ENCODE results near the gene MPP3. TPM values are rescaled to one million over a fixed set of nuclear protein-coding genes. Genes with fewer than 3 reads are reported as not detected.

MPP3 gene
- total RNA-seq, 2 experiments from 2014 or later, result 0.37 to 0.41 TPM

DNA sequence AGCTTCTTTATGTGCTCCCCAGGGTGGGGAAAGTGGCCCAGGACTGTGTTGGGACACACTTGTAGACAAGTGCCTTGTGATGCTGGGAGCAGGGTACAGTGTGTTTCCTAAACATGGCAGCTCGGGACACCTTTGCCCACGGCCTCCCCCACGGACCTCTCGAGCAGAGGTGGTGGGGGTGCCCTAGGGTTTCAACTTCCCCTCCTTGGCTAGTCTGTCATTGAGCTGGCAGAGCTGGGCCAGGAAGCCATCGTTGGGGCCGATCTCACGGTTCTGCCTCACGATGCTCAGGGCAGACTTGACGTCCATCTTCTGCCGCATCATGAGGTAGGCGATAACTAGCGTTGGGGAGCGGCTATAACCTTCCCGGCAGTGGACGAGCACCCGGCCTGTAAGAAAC lies 63.5 kb downstream of the MPP3 start:
- intact Hi-C loops (cut with DNase I, micrococcal nuclease), result no loop called here
- DNase-seq, result no peak
- Mint-ChIP-seq H3K9me3 (ENCODE audit: low read depth) (no peaks in the 10 kb centered on the region), H3K4me1 (no peaks in the 10 kb centered on the region), H3K36me3 (ENCODE audit: low read depth) (peaks cover 35% of the 10 kb centered on the region), H3K27ac (no peak overlapping the region), H3K27me3 (no peaks in the 10 kb centered on the region), H3K4me3 (no peak overlapping the region)
- no peak for ATAC-seq
- CTCF ChIA-PET, result interaction anchor here (0.6 to 19.2 kb wide), 4 partner anchors 11 to 99 kb away, joined by 3 to 473 read pairs (median 4); no protein-coding TSS in a partner anchor
- POLR2A ChIA-PET, result interaction anchor here (0.6 kb wide), 1 partner anchor 336 kb away, joined by 8 read pairs; no protein-coding TSS in a partner anchor

DNA sequence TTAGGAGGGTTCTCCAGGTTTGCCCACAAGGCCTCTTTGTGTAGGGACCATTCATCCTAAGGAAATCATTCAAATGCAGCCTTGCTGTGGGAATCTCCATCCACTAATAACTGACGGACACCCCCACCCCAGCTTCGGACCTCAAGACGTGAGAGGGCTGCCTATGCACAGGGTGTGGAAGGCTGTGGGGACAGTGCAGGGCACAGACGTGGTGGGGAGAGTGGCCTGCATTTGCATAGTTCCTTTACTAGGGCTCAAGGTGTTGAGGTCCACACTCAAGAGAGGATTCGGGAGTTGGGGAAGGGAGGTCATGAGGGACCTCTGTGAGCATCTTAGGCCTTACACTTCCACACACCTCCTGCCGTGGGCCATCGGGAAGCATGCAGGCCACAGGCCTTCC lies 64.0 kb downstream of the MPP3 start:
- POLR2A ChIA-PET, result interaction anchor here (0.6 kb wide), 1 partner anchor 336 kb away, joined by 8 read pairs; no protein-coding TSS in a partner anchor
- CTCF ChIA-PET, result interaction anchor here (0.6 to 19.2 kb wide), 3 partner anchors 12 to 72 kb away, joined by 3 to 473 read pairs (median 4); no protein-coding TSS in a partner anchor
- DNase-seq (no peak), ATAC-seq (no peak)
- Mint-ChIP-seq H3K27ac (no peak overlapping the region), H3K4me1 (no peaks in the 10 kb centered on the region), H3K27me3 (no peaks in the 10 kb centered on the region), H3K36me3 (ENCODE audit: low read depth) (peaks cover 31% of the 10 kb centered on the region), H3K9me3 (ENCODE audit: low read depth) (no peaks in the 10 kb centered on the region), H3K4me3 (no peak overlapping the region)
- intact Hi-C loops (cut with DNase I, micrococcal nuclease), result no loop called here

DNA sequence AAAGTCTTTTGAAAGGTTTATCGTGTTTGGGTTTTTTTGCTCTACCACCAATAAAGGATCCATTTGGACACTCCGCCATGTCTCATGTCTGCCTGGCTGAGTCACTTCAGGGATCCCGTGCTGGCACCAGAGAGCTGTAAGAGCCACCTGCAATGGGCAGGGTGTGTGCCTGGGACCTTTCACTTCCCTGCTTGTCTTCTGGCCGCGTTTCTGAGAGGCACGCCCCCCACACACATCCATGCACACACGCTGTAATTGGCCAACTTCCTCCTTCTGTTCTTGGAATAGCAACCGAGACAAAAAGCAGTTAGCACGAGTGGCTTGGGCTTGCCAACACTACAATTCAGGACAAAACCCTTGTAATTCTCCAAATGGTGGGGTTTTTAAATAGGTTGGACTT lies 64.6 kb downstream of the MPP3 start:
- Mint-ChIP-seq H3K36me3 (ENCODE audit: low read depth) (peaks cover 28% of the 10 kb centered on the region), H3K4me3 (no peak overlapping the region), H3K27ac (no peak overlapping the region), H3K27me3 (no peaks in the 10 kb centered on the region), H3K9me3 (ENCODE audit: low read depth) (no peaks in the 10 kb centered on the region), H3K4me1 (no peaks in the 10 kb centered on the region)
- DNase-seq, result no peak
- ChIA-PET CTCF (interaction anchor here (0.5 to 19.2 kb wide), 3 partner anchors 12 to 646 kb away, joined by 3 to 473 read pairs (median 5); partner anchors contain the start of gene CFAP97D1), POLR2A (no interaction called here)
- intact Hi-C loops (cut with DNase I, micrococcal nuclease), result no loop called here
- ATAC-seq, result no peak

DNA sequence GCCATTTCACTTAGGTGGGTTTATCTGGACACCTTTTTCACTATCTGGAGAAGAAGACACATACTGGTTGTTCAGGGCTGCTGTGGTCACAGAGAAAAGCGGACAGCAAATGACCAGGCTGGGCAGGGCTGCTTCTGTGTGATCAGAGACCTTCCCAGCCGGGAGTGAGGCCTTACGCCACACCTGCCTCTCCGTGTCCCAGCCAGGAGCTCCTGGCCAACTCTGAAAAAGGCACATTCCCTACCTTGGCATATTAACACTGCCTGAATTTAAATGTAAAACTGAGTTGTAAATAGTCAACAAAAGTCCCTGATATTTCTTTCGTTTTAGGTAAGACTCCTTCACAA lies 65.3 kb downstream of the MPP3 start:
- H3K27me3 Mint-ChIP-seq, result no peaks in the 10 kb centered on the region
- intact Hi-C loops (cut with DNase I, micrococcal nuclease), result no loop called here
- CTCF ChIA-PET, result interaction anchor here (0.5 to 19.2 kb wide), 19 partner anchors 8 to 647 kb away, joined by 3 to 473 read pairs (median 6); partner anchors contain the start of genes CFAP97D1 and DUSP3

DNA sequence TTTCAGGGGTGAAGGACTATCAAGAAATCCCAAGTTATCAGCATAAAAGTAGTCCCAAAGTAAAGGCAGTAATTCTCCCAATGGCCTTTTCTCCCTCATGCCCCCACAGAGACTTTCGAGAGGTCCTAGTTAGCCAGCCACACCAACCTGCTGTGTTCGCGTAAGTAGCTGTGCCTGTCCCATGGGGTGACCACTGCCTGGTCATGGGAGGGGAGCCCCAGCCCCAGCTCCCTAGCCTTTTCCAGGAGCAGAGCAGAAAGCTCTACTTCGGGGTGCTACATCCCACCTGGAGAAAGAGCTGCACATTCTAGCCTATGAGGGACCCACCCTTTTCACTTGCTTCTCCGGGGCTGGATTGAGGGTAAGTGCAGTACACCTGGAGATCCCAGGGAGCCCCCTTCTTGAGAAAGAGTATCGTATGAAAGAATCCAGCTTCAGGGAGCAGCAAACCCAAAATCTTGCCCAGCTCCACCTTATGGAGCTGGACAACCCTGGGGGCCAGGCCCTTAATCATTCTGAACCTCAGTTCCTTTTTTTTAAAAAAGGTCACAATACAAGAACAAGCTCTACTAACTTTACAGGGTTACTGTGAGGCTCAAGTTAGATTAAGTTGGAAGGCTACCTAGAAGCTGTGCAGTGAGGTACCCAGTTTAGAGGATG lies 65.8 kb downstream of the MPP3 start:
- CTCF ChIA-PET, result interaction anchor here (0.6 to 19.2 kb wide), 30 partner anchors 8 to 373 kb away, joined by 3 to 473 read pairs (median 6); partner anchors contain the start of genes CFAP97D1, DUSP3 and SOST
- Mint-ChIP-seq H3K27me3 (no peaks in the 10 kb centered on the region), H3K36me3 (ENCODE audit: low read depth) (peaks cover 20% of the 10 kb centered on the region), H3K9me3 (ENCODE audit: low read depth) (no peaks in the 10 kb centered on the region), H3K4me1 (no peaks in the 10 kb centered on the region), H3K27ac (no peak overlapping the region), H3K4me3 (no peak overlapping the region)
- ATAC-seq, result no peak
- POLR2A ChIA-PET, result no interaction called here
- intact Hi-C loops (cut with DNase I, micrococcal nuclease), result no loop called here
- DNase-seq, result no peak

More for the DNA sequence above, 65.3 kb downstream of the MPP3 start:
- Mint-ChIP-seq H3K36me3 (ENCODE audit: low read depth) (peaks cover 25% of the 10 kb centered on the region), H3K27ac (no peak overlapping the region), H3K9me3 (ENCODE audit: low read depth) (no peaks in the 10 kb centered on the region), H3K4me1 (no peaks in the 10 kb centered on the region), H3K4me3 (no peak overlapping the region)
- DNase-seq (no peak), ATAC-seq (no peak)
- POLR2A ChIA-PET, result no interaction called here

DNA sequence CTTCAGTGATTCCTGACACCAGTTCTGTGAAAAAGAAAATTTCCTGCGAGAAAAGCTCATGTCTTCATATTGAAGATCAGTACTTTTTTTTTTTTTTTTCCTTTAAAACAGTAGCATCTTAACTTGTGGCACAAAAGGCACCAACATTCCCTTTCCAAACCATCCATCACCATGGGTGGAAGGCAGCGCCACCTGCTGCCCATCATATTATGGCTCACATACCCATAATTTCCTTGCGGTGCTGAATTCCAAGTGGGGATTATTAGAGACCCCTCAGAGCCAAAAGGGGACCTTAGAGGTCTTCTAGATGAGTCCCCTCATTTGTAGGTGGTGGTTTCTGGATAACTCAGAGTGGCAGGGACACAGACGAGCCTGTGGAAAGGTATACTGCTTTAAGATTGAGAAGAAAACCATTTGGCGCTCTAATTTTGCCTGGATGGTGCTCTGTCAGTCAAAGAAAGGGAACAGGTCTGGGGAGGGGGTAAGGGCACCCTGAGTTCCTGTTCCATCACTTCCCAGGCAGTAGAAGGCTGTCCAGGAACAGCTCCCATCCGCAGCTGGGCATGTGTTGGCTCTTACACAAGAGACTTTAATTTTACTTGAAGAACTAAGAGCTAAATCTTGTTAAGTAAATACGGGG lies 66.4 kb downstream of the MPP3 start:
- intact Hi-C loops (cut with DNase I, micrococcal nuclease), result no loop called here
- POLR2A ChIA-PET, result no interaction called here
- no peaks in the 10 kb centered on the region for H3K27me3 Mint-ChIP-seq
- ATAC-seq (no peak), DNase-seq (peak; percentile 73)
- no peak overlapping the region for H3K4me3 Mint-ChIP-seq
- H3K36me3 Mint-ChIP-seq (ENCODE audit: low read depth), result peaks cover 18% of the 10 kb centered on the region
- H3K27ac Mint-ChIP-seq, result no peak overlapping the region
- no peaks in the 10 kb centered on the region for H3K9me3 Mint-ChIP-seq (ENCODE audit: low read depth)
- CTCF ChIA-PET, result interaction anchor here (0.6 to 19.2 kb wide), 55 partner anchors 8 to 697 kb away, joined by 3 to 473 read pairs (median 4); partner anchors contain the start of genes CFAP97D1, DUSP3, SOST and TMUB2
- no peaks in the 10 kb centered on the region for H3K4me1 Mint-ChIP-seq

DNA sequence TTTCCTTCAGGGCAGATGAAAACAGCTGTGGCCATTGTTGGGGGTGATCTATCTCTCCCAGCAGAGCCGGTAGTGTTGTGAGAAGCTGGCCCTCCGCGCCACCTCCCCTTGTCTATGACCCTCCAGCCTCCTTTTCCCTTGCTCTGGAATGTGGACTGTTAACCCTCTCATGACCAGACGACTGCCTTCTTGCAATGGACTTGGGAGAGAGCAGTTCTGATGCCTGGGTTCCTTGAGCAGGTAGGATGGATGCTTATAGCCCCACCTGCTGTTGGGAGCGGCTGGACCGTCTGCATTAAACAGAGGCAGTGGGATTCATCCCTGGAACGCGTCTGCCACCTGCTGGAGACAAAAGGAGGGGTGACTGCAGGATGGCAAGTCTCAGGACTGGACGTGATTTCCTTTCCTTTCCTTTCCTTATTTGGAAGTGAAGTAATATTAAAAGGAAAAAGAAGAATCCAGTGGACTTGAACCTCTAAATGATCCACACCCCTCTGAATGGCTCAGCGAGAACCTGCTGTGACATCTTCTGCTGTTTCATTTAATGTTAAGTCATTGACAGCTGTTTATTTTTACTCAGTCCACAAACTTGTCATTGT lies 72.6 kb downstream of the MPP3 start:
- Mint-ChIP-seq H3K4me1 (no peaks in the 10 kb centered on the region), H3K4me3 (no peak overlapping the region), H3K9me3 (ENCODE audit: low read depth) (no peaks in the 10 kb centered on the region), H3K27me3 (peaks cover 19% of the 10 kb centered on the region), H3K27ac (no peak overlapping the region), H3K36me3 (ENCODE audit: low read depth) (no peaks in the 10 kb centered on the region)
- DNase-seq (peak; percentile 96), ATAC-seq (peak; percentile 97)
- POLR2A ChIA-PET, result no interaction called here
- CTCF ChIA-PET, result interaction anchor here (0.6 to 19.2 kb wide), 33 partner anchors 9 to 221 kb away, joined by 3 to 473 read pairs (median 4); no protein-coding TSS in a partner anchor
- intact Hi-C loops (cut with DNase I, micrococcal nuclease), result loop anchor here (1.0 to 5.0 kb wide), 3 partner anchors 66 to 184 kb away; no protein-coding TSS in a partner anchor

DNA sequence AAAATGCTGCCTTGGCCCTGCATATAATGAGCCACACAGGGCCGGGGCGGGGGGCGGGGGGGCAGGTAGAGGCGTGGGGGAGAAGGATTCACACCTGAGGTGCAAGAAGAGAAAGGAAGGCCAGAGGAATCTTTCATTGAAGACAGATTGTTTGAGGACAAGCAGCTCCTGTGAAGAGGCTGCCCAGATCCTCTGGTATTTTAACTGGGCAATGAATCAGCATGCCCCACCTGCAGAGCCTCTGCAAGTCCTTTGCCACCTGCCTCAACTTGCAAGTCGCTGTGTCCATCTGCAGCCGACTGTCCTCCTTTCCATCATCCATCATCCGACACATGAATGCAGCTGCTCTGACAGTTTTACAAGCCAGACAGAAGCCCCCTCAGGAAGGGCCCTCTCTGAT lies 73.1 kb downstream of the MPP3 start:
- Mint-ChIP-seq H3K4me3 (no peak overlapping the region), H3K9me3 (ENCODE audit: low read depth) (no peaks in the 10 kb centered on the region), H3K27me3 (peaks cover 19% of the 10 kb centered on the region), H3K27ac (no peak overlapping the region), H3K4me1 (no peaks in the 10 kb centered on the region), H3K36me3 (ENCODE audit: low read depth) (no peaks in the 10 kb centered on the region)
- POLR2A ChIA-PET, result no interaction called here
- CTCF ChIA-PET, result interaction anchor here (0.7 to 19.2 kb wide), 21 partner anchors 9 to 183 kb away, joined by 3 to 473 read pairs (median 4); no protein-coding TSS in a partner anchor
- ATAC-seq (no peak), DNase-seq (no peak)
- intact Hi-C loops (cut with DNase I, micrococcal nuclease), result loop anchor here (1.0 to 5.0 kb wide), 3 partner anchors 66 to 184 kb away; no protein-coding TSS in a partner anchor

DNA sequence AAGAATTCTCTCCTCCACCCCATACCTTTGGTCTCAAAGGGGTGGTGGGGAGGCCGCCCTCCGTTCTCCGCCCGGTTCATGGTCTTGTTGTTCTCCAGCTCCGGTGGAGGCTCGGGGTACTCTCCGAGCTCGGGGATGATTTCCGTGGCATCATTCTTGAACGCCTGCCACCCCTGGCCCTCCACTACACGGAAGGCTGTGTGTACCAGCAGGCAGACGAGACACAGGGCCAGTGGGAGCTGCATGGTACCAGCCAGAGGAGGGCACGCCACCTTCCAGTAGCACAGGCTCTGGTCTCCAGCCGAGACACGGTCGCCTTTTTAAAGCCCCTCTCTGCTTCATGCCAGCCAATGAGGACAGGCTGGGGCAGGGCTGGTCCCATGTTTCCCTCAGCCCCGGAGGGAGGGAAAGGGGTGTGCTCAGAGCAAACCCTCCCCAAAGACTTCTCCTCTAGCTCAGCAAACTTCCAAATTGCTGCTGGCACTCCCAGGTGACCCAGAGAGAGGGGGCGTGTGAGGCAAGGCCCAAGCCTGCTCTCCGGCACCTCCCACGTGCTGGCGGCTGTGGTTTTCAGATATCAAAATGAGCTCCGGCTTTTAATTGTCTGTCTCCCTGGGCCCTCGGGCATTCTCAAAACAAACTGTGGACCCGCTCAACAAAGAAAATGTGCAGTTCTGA lies 74.3 kb downstream of the MPP3 start, which contains the start of gene SOST:
Gene SOST, minus strand, starts transcription at position 295 of the 678 bp plus-strand sequence. Its CDS starts 50 bp downstream, at position 245.
- Mint-ChIP-seq H3K27ac (no peak within 1 kb of the TSS), H3K4me3 (no peak within 1 kb of the TSS), H3K9me3 (ENCODE audit: low read depth) (no peaks in the 10 kb centered on the region), H3K27me3 (peaks cover 26% of the 10 kb centered on the region), H3K36me3 (ENCODE audit: low read depth) (no peaks in the 10 kb centered on the region), H3K4me1 (no peaks in the 10 kb centered on the region)
- intact Hi-C loops (cut with DNase I, micrococcal nuclease), result no loop called here
- DNase-seq (no peak), ATAC-seq (no peak)
- CTCF ChIA-PET, result interaction anchor here (0.7 to 19.2 kb wide), 6 partner anchors 8 to 74 kb away, joined by 3 to 473 read pairs (median 5); no protein-coding TSS in a partner anchor
- POLR2A ChIA-PET, result no interaction called here

DNA sequence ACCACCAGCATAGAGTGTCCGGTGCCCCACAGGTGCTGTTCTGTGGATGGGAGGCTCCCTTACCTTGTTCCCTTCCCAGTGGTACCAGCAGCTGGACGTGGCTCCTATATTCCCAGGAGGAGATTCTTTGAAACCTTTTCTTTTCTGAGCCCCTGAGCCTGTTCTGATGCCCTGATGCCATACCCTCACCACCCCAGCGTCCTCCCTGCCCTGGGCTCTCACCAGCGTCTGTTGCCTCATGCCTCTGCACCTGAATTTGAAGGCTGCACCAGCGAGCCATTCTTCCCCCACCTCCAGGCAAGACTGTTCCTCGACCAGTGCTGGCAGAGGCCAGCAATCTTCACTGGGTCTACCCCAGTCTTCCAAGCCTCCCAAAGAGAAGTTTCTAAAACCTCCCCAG lies 74.9 kb downstream of the MPP3 start:
- no peak for ATAC-seq
- ChIA-PET CTCF (interaction anchor here (0.6 to 19.2 kb wide), 6 partner anchors 8 to 104 kb away, joined by 3 to 473 read pairs (median 5); no protein-coding TSS in a partner anchor), POLR2A (no interaction called here)
- no peaks in the 10 kb centered on the region for H3K9me3 Mint-ChIP-seq (ENCODE audit: low read depth)
- no peaks in the 10 kb centered on the region for H3K4me1 Mint-ChIP-seq
- no peak overlapping the region for H3K27ac Mint-ChIP-seq
- H3K36me3 Mint-ChIP-seq (ENCODE audit: low read depth), result no peaks in the 10 kb centered on the region
- no peak for DNase-seq
- intact Hi-C loops (cut with DNase I, micrococcal nuclease), result no loop called here
- H3K4me3 Mint-ChIP-seq, result no peak overlapping the region
- peaks cover 29% of the 10 kb centered on the region for H3K27me3 Mint-ChIP-seq
